Osteocyte (in vitro differentiated cells): ENCODE measurements around the gene ETHE1. TPM values are rescaled to one million over a fixed set of nuclear protein-coding genes. Genes with fewer than 3 reads are reported as not detected.

Experiments
- DNase-seq: peaks from one replicate; pipeline ENCODE4 v3.0.0; 2021; ENCODE audit warnings: mixed read lengths; ENCODE audit not compliant: unreplicated experiment; ENCODE audit errors: extremely low spot score
- H3K27ac Mint-ChIP-seq: one replicate; pipeline ENCODE4 v1.8.0; 2021; ENCODE audit warnings: mild to moderate bottlenecking, mixed read lengths; ENCODE audit not compliant: unreplicated experiment
- H3K27me3 Mint-ChIP-seq: one replicate; pipeline ENCODE4 v1.8.0; 2021; ENCODE audit warnings: mixed read lengths; ENCODE audit not compliant: unreplicated experiment
- H3K36me3 Mint-ChIP-seq: one replicate; pipeline ENCODE4 v1.8.0; 2021; ENCODE audit warnings: mixed read lengths; ENCODE audit not compliant: unreplicated experiment
- H3K4me1 Mint-ChIP-seq: one replicate; pipeline ENCODE4 v1.8.0; 2021; ENCODE audit warnings: mixed read lengths; ENCODE audit not compliant: unreplicated experiment
- H3K4me3 Mint-ChIP-seq: one replicate; pipeline ENCODE4 v1.8.0; 2021; ENCODE audit warnings: mild to moderate bottlenecking, moderate library complexity, mixed read lengths; ENCODE audit not compliant: unreplicated experiment
- H3K9me3 Mint-ChIP-seq: one replicate; pipeline ENCODE4 v1.8.0; 2021; ENCODE audit warnings: mixed read lengths; ENCODE audit not compliant: unreplicated experiment
- total RNA-seq: library from RNA; stranded (reverse); gene quantifications from 2 replicates; pipeline ENCODE4 v1.2.1, GENCODE V29; 2021
- TF ChIP-seq, protein P1 (sequence below): fragments of 200-600 bp; sonication (generic); IDR thresholded peaks from 2 replicates; pipeline ENCODE4 v1.5.0; 2021; ENCODE audit warnings: antibody characterized with exemption, mild to moderate bottlenecking, moderate library complexity

The ETHE1 gene
- total RNA-seq, 1 donor from 2014 or later = 41.8 TPM

DNA sequence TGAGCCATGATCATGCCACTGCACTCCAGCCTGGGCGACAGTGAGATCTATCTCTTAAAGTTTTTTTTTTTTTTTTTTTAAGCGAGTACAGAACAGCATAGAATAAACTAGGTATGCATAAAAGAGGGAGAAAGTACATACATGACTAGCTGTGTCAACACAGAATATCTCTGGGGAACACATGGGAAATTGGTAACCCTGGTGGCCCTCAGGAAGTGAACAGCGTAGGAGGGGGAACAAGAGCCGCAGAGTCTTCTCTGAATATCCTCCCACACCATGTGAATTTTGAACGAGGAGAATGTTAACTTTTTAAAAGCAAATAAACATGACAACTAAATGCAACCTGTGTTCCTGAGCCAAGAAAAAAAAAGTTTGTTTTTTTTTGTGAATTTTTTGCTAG lies 37.7 kb downstream of the ETHE1 start:
- no peaks in the 10 kb centered on the region for H3K4me1 Mint-ChIP-seq
- TF ChIP-seq, protein P1, sequence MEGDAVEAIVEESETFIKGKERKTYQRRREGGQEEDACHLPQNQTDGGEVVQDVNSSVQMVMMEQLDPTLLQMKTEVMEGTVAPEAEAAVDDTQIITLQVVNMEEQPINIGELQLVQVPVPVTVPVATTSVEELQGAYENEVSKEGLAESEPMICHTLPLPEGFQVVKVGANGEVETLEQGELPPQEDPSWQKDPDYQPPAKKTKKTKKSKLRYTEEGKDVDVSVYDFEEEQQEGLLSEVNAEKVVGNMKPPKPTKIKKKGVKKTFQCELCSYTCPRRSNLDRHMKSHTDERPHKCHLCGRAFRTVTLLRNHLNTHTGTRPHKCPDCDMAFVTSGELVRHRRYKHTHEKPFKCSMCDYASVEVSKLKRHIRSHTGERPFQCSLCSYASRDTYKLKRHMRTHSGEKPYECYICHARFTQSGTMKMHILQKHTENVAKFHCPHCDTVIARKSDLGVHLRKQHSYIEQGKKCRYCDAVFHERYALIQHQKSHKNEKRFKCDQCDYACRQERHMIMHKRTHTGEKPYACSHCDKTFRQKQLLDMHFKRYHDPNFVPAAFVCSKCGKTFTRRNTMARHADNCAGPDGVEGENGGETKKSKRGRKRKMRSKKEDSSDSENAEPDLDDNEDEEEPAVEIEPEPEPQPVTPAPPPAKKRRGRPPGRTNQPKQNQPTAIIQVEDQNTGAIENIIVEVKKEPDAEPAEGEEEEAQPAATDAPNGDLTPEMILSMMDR = no peak
- peaks cover under 1% of the 10 kb centered on the region for H3K36me3 Mint-ChIP-seq
- DNase-seq = no peak
- H3K27me3 Mint-ChIP-seq = no peaks in the 10 kb centered on the region
- H3K9me3 Mint-ChIP-seq = no peaks in the 10 kb centered on the region
- no peak overlapping the region for H3K27ac Mint-ChIP-seq
- H3K4me3 Mint-ChIP-seq = no peak overlapping the region

DNA sequence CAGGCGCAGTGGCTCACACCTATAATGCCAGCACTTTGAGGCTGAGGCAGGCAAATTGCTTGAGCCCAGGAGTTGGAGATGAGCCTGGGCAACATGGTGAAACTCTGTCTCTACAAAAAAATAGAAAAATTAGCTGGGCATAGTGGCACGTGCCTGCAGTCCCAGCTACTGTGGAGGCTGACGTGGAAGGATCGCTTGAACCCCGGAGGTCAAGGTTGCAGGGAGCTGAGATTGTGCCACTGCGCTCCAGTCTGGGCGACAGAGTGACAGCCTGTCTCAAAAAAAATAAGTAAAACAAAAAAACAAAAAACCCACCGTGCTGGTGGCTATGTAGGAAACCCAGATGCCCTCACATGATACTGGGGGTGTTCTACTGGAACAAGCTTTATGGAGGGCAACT lies 38.8 kb downstream of the ETHE1 start:
- no peaks in the 10 kb centered on the region for H3K9me3 Mint-ChIP-seq
- H3K27ac Mint-ChIP-seq = no peak overlapping the region
- TF ChIP-seq, protein P1 = no peak
- H3K36me3 Mint-ChIP-seq = no peaks in the 10 kb centered on the region
- no peak overlapping the region for H3K4me3 Mint-ChIP-seq
- H3K4me1 Mint-ChIP-seq = no peaks in the 10 kb centered on the region
- no peaks in the 10 kb centered on the region for H3K27me3 Mint-ChIP-seq
- no peak for DNase-seq

DNA sequence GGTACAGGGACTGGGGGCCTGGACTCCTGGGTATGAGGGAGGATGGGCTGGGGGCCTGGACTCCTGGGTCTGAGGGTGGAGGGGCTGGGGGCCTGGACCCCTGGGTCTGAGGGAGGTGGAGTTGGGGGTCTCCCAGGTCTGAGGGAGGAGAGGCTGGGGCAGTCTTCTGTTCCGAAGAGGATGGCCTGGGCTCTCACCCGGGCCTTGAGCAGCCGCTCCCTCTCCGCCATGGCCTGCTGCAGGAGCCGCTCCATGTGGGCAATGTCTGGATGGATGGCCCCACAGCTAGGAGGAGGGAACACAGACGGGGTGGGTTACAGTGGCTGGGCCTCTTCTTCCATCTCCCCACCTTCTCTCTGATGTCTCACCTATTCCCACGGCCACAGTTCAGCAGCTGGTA lies 40.6 kb downstream of the ETHE1 start:
- TF ChIP-seq, protein P1 = no peak
- DNase-seq = no peak
- Mint-ChIP-seq H3K36me3 (no peaks in the 10 kb centered on the region), H3K4me1 (no peaks in the 10 kb centered on the region), H3K27ac (no peak overlapping the region), H3K9me3 (no peaks in the 10 kb centered on the region), H3K27me3 (no peaks in the 10 kb centered on the region), H3K4me3 (no peak overlapping the region)

DNA sequence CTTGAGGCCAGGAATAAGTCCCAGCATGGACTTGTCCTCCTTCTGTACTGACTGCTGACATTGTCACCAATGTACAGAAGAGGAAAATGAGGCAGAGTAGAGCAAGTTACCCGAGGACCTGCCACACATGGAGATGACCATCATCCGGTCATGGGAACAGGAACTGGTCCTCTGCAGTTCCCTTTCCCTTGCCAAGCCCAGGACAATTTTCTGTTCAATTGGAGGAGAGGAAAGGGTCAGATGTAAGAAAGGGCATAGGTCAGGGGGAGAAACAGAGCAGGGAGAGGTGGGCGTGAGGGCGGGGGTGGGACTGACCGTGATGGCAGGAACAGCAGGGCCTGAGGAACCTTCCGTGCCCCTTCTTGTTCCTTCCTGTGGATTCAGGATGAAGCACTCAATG lies 41.0 kb downstream of the ETHE1 start:
- Mint-ChIP-seq H3K27me3 (no peaks in the 10 kb centered on the region), H3K4me3 (no peak overlapping the region), H3K36me3 (no peaks in the 10 kb centered on the region), H3K4me1 (no peaks in the 10 kb centered on the region), H3K9me3 (no peaks in the 10 kb centered on the region), H3K27ac (no peak overlapping the region)
- TF ChIP-seq, protein P1 = no peak
- DNase-seq = no peak

DNA sequence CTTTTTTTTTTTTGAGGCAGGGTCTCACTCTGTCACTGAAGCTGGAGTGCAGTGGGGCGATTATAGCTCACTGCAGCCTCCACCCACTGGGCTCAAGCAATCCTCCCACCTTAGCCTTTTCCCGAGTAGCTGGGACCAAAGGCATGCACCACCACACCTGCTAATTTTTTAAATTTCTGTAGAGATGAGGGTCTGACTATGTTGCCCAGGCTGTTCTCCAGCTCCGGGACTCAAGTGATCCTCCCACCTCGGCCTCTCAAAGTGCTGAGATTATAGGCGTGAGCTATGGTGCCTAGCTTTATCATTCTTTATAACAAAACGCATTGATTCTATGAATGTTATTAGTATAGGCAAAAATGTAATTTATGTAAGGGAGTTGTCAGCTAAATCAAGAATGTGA lies 43.7 kb downstream of the ETHE1 start:
- Mint-ChIP-seq H3K9me3 (no peaks in the 10 kb centered on the region), H3K4me3 (no peak overlapping the region), H3K36me3 (no peaks in the 10 kb centered on the region), H3K27me3 (no peaks in the 10 kb centered on the region), H3K4me1 (no peaks in the 10 kb centered on the region), H3K27ac (no peak overlapping the region)
- TF ChIP-seq, protein P1 = no peak
- no peak for DNase-seq
